Measurements from ENCODE around the gene PBLD.

DNA sequence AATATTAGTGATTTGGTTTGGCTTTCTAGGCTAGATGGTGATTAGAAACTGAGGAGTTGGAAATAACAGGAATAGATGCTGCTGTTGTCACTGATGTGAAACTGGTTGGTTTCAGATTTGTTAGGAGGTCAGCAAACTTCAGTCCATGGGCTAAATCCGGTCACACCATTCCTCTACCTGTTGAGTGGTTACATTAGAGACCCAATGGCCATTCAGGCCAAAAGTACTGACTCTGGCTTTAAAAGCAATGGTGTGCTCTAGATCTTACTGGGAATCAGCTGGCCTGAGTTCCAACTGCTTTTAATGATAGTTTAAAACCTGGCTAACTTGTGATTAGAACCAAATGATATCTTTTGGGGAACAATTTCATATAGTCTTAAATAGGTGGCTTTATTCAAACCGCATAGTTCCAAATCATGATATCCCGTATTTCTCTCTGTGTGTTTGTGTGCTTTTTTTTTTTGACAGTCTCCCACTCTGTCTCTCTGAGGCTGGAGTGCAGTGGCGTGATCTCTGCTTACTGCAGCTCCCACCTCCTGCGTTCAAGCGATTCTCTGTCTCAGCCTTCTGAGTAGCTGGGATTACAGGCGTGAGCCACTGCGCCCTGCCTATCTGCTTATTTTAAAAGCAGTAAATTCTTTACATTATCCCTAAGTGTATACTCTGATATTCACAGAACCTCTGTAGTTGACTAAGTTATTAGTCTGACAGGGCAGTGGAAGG is 7.8 kb upstream of the PBLD start:
- TF ChIP-seq, protein P1, sequence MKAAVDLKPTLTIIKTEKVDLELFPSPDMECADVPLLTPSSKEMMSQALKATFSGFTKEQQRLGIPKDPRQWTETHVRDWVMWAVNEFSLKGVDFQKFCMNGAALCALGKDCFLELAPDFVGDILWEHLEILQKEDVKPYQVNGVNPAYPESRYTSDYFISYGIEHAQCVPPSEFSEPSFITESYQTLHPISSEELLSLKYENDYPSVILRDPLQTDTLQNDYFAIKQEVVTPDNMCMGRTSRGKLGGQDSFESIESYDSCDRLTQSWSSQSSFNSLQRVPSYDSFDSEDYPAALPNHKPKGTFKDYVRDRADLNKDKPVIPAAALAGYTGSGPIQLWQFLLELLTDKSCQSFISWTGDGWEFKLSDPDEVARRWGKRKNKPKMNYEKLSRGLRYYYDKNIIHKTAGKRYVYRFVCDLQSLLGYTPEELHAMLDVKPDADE (conservative IDR thresholded peaks at IDR 0.05; ENCODE audit: control insufficient read depth, low read depth, low read length), result no peak
- TF ChIP-seq, protein P2, sequence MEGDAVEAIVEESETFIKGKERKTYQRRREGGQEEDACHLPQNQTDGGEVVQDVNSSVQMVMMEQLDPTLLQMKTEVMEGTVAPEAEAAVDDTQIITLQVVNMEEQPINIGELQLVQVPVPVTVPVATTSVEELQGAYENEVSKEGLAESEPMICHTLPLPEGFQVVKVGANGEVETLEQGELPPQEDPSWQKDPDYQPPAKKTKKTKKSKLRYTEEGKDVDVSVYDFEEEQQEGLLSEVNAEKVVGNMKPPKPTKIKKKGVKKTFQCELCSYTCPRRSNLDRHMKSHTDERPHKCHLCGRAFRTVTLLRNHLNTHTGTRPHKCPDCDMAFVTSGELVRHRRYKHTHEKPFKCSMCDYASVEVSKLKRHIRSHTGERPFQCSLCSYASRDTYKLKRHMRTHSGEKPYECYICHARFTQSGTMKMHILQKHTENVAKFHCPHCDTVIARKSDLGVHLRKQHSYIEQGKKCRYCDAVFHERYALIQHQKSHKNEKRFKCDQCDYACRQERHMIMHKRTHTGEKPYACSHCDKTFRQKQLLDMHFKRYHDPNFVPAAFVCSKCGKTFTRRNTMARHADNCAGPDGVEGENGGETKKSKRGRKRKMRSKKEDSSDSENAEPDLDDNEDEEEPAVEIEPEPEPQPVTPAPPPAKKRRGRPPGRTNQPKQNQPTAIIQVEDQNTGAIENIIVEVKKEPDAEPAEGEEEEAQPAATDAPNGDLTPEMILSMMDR (IDR thresholded peaks at IDR 0.05 in 2 of 3, conservative IDR thresholded peaks at IDR 0.05 in 1 of 3; ENCODE audit: insufficient read depth in 2 of 3, low read depth in 1 of 3, low read length in 3 of 3), result no peak
